ENCODE data around the gene B3GNT4. TPM values are rescaled to one million over a fixed set of nuclear protein-coding genes. Genes with fewer than 3 reads are reported as not detected.
"Not testable (repeated sequence)": the region's sequence is repeated elsewhere in the genome, so short reads cannot be mapped to it uniquely, and the experiment has no call there.

The B3GNT4 gene
- total RNA-seq, 1 donor from 2014 or later, result 0.58 TPM

DNA sequence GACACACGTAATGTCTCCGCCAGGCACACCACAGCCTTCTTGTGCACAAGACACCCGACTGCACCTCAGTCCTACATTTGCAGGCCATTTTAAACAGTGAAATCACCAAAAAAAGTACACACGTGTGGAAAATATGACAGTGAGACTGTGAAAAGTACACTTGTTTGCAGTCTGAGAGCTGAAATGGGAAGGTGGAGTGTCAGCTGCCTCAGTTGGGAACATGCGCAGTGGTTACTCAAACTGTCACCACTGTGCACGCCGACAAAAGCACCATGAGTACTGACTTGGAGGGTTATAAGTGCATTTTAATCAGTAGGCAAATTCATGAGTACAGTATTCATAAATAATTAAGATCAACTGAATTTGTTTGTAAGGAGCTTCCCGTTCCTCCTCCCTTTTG, 47.0 kb downstream of the B3GNT4 start:
- H3K4me3 ChIP-seq (ENCODE audit: low read depth, low read length), result no peak overlapping the region
- no peak for DNase-seq (ENCODE audit: low read depth)
- TF ChIP-seq, protein P1, sequence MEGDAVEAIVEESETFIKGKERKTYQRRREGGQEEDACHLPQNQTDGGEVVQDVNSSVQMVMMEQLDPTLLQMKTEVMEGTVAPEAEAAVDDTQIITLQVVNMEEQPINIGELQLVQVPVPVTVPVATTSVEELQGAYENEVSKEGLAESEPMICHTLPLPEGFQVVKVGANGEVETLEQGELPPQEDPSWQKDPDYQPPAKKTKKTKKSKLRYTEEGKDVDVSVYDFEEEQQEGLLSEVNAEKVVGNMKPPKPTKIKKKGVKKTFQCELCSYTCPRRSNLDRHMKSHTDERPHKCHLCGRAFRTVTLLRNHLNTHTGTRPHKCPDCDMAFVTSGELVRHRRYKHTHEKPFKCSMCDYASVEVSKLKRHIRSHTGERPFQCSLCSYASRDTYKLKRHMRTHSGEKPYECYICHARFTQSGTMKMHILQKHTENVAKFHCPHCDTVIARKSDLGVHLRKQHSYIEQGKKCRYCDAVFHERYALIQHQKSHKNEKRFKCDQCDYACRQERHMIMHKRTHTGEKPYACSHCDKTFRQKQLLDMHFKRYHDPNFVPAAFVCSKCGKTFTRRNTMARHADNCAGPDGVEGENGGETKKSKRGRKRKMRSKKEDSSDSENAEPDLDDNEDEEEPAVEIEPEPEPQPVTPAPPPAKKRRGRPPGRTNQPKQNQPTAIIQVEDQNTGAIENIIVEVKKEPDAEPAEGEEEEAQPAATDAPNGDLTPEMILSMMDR (conservative IDR thresholded peaks at IDR 0.05; ENCODE audit: low read depth, low read length), result no peak

DNA sequence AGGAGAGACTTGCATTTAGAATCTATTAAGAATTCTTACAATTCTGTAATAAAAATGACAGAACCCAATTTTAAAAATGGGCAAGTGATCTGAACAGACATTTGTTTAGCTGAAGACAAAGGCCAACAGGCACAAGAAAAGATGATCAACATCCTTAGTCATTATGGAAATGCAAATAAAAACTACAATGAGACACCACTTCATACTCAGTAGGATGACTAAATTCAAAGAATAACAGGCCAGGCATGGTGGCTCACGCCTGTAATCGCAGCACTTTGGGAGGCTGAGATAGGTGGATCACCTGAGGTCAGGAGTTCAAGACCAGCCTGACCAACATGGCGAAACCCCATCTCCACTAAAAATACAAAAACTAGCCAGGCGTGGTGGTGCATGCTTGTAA, 55.0 kb downstream of the B3GNT4 start:
- H3K4me3 ChIP-seq (ENCODE audit: low read depth, low read length); DNase-seq (ENCODE audit: low read depth): not testable (repeated sequence)

Other genes starting within 250 kb of the B3GNT4 start
- 12.4 and 15.3 TPM in 2 replicates for gene BCL7A, start 181.8 kb upstream of the B3GNT4 start, total RNA-seq
- 17.5 and 18.5 TPM in 2 replicates for gene MLXIP, start 125.0 kb upstream of the B3GNT4 start, total RNA-seq
- not detected in 2 replicates for gene IL31, start 29.5 kb upstream of the B3GNT4 start, total RNA-seq
- gene LRRC43, start 20.6 kb upstream of the B3GNT4 start, total RNA-seq, result 2.5 TPM in 1 of 2 replicates, not detected in the other
- gene DIABLO, start 22.3 kb downstream of the B3GNT4 start, total RNA-seq, result 92.6 and 123 TPM in 2 replicates
- gene VPS33A, start 62.8 kb downstream of the B3GNT4 start, total RNA-seq, result 15.1 and 23.4 TPM in 2 replicates
- 38.3 and 49.6 TPM in 2 replicates for gene CLIP1, start 219.0 kb downstream of the B3GNT4 start, total RNA-seq

All from epithelial cell of proximal tubule (primary cell).